ENCODE measurements around the gene SPI1.

The SPI1 gene

GRCh38 chr11:47348859-47349258, 29.5 kb downstream of the SPI1 start:
- no peaks in the 10 kb centered on the region for H4K20me1 ChIP-seq (ENCODE audit: insufficient read depth)

DNA sequence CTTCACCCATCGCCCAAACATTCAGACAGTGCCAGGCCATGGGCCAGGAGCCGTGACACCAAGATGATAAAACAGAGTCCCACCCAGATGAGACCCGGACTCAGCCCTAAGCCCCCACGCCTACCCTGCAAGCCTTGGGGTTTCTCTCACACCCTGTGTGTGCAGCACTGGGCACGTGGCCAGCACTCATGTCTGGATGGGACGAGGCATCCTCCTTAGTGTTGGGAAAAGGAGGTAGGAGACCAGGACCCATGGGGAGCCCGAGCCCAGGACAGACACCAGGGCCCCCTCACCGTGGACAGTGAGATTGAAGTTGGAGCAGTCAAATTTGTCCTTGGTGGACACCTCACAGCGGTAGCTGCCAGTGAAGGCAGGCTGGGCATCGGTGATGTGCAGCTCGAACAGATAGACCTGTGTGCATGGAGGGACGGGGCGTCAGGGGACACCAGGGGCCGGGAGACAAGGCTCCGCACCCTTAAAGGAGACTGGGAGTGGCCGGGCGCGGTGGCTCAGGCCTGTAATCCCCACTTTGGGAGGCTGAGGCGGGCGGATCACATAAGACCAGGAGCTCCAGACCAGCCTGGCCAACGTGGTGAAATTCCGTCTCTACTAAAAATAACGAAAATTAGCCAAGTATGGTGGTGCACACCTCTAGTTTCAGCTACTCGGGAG, 30.1 kb downstream of the SPI1 start:
- no peak overlapping the region for H2AFZ ChIP-seq (ENCODE audit: low read depth)
- H3K79me2 ChIP-seq (ENCODE audit: insufficient read depth, low read depth) = no peaks in the 10 kb centered on the region

More at GRCh38 chr11:47348859-47349258, 29.5 kb downstream of the SPI1 start:
- TF ChIP-seq, protein P1, sequence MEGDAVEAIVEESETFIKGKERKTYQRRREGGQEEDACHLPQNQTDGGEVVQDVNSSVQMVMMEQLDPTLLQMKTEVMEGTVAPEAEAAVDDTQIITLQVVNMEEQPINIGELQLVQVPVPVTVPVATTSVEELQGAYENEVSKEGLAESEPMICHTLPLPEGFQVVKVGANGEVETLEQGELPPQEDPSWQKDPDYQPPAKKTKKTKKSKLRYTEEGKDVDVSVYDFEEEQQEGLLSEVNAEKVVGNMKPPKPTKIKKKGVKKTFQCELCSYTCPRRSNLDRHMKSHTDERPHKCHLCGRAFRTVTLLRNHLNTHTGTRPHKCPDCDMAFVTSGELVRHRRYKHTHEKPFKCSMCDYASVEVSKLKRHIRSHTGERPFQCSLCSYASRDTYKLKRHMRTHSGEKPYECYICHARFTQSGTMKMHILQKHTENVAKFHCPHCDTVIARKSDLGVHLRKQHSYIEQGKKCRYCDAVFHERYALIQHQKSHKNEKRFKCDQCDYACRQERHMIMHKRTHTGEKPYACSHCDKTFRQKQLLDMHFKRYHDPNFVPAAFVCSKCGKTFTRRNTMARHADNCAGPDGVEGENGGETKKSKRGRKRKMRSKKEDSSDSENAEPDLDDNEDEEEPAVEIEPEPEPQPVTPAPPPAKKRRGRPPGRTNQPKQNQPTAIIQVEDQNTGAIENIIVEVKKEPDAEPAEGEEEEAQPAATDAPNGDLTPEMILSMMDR (conservative IDR thresholded peaks at IDR 0.05; ENCODE audit: low read depth, low read length) = 0 out of 2 replicates have a peak, but pooled peaks have one; percentile 25
- Histone ChIP-seq H3K4me2 (no peak overlapping the region), H2AFZ (ENCODE audit: low read depth) (no peak overlapping the region), H3K4me1 (ENCODE audit: low read depth, poor library complexity, severe bottlenecking) (no peaks in the 10 kb centered on the region), H3K27ac (no peak overlapping the region), H3K79me2 (ENCODE audit: insufficient read depth, low read depth) (no peaks in the 10 kb centered on the region), H3K9ac (no peak overlapping the region), H3K27me3 (ENCODE audit: insufficient read depth, low read depth) (peaks cover 9% of the 10 kb centered on the region; the same call in 1 of the 2 replicates), H3K36me3 (ENCODE audit: insufficient read depth) (no peaks in the 10 kb centered on the region), H3K4me3 (IDR thresholded peaks at IDR 0.05; ENCODE audit: insufficient read depth, low read depth, low read length) (no peak overlapping the region)

GRCh38 chr11:47347137-47347536, 31.2 kb downstream of the SPI1 start:
- Histone ChIP-seq H3K9ac (no peak overlapping the region), H3K79me2 (ENCODE audit: insufficient read depth, low read depth) (no peaks in the 10 kb centered on the region), H2AFZ (ENCODE audit: low read depth) (no peak overlapping the region), H3K4me1 (ENCODE audit: low read depth, poor library complexity, severe bottlenecking) (no peaks in the 10 kb centered on the region), H4K20me1 (ENCODE audit: insufficient read depth) (no peaks in the 10 kb centered on the region), H3K4me2 (no peak overlapping the region), H3K27ac (no peak overlapping the region), H3K27me3 (ENCODE audit: insufficient read depth, low read depth) (peaks cover 9% of the 10 kb centered on the region; the same call in 1 of the 2 replicates), H3K36me3 (ENCODE audit: insufficient read depth) (no peaks in the 10 kb centered on the region), H3K4me3 (IDR thresholded peaks at IDR 0.05; ENCODE audit: insufficient read depth, low read depth, low read length) (no peak overlapping the region)
- TF ChIP-seq, protein P1 (conservative IDR thresholded peaks at IDR 0.05; ENCODE audit: low read depth, low read length) = no peak

More for the DNA sequence above, 30.1 kb downstream of the SPI1 start:
- H4K20me1 ChIP-seq (ENCODE audit: insufficient read depth) = no peaks in the 10 kb centered on the region
- no peak overlapping the region for H3K4me3 ChIP-seq (IDR thresholded peaks at IDR 0.05; ENCODE audit: insufficient read depth, low read depth, low read length)
- H3K4me2 ChIP-seq = no peak overlapping the region
- H3K27ac ChIP-seq = no peak overlapping the region
- no peaks in the 10 kb centered on the region for H3K4me1 ChIP-seq (ENCODE audit: low read depth, poor library complexity, severe bottlenecking)
- H3K27me3 ChIP-seq (ENCODE audit: insufficient read depth, low read depth) = peaks cover 9% of the 10 kb centered on the region; the same call in 1 of the 2 replicates
- H3K36me3 ChIP-seq (ENCODE audit: insufficient read depth) = no peaks in the 10 kb centered on the region
- TF ChIP-seq, protein P1 (conservative IDR thresholded peaks at IDR 0.05; ENCODE audit: low read depth, low read length) = no peak
- H3K9ac ChIP-seq = no peak overlapping the region

GRCh38 chr11:47345890-47346563, 32.3 kb downstream of the SPI1 start:
- TF ChIP-seq, protein P1 (conservative IDR thresholded peaks at IDR 0.05; ENCODE audit: low read depth, low read length) = no peak
- Histone ChIP-seq H3K4me3 (IDR thresholded peaks at IDR 0.05; ENCODE audit: insufficient read depth, low read depth, low read length) (no peak overlapping the region), H3K4me1 (ENCODE audit: low read depth, poor library complexity, severe bottlenecking) (no peaks in the 10 kb centered on the region), H4K20me1 (ENCODE audit: insufficient read depth) (no peaks in the 10 kb centered on the region), H3K9ac (no peak overlapping the region), H2AFZ (ENCODE audit: low read depth) (no peak overlapping the region), H3K27ac (no peak overlapping the region), H3K4me2 (no peak overlapping the region), H3K27me3 (ENCODE audit: insufficient read depth, low read depth) (peaks cover 9% of the 10 kb centered on the region; the same call in 1 of the 2 replicates), H3K36me3 (ENCODE audit: insufficient read depth) (no peaks in the 10 kb centered on the region), H3K79me2 (ENCODE audit: insufficient read depth, low read depth) (no peaks in the 10 kb centered on the region)

Measured in KMS-11 (cell line).